H1 (cell line): Measurements from ENCODE around the gene PALM. TPM values are rescaled to one million over a fixed set of nuclear protein-coding genes. Genes with fewer than 3 reads are reported as not detected.

Experiments used
- CREB1 ChIP-seq: IDR thresholded peaks from 2 replicates; pipeline ENCODE4 v1.6.1; 2012; ENCODE audit warnings: inconsistent platforms
- CTCF ChIP-seq, 3 experiments: IDR thresholded peaks; 1 replicate in 2 of 3; 2 replicates in 1 of 3; pipeline versions ENCODE4 v1.5.1 to v1.6.1; 2011; ENCODE audit warnings: low read length in 3 of 3, mild to moderate bottlenecking in 3 of 3, inconsistent platforms in 2 of 3, low read depth in 1 of 3, moderate library complexity in 1 of 3; ENCODE audit not compliant: insufficient read depth in 1 of 3; ENCODE audit errors: control extremely low read depth in 1 of 3
- GTF2F1 ChIP-seq: IDR thresholded peaks from 2 replicates; pipeline ENCODE4 v1.6.1; 2012; ENCODE audit warnings: low read depth, low read length, improper control_type of control experiment, borderline replicate concordance
- POLR2A ChIP-seq, 2 experiments: IDR thresholded peaks; 1 replicate in 1 of 2; 2 replicates in 1 of 2; pipeline ENCODE4 v1.6.1; 2011; ENCODE audit warnings: low read depth in 2 of 2, low read length in 2 of 2, mild to moderate bottlenecking in 2 of 2; ENCODE audit errors: control extremely low read depth in 1 of 2
- RAD21 ChIP-seq, 2 experiments: IDR thresholded peaks in 1 of 2; conservative IDR thresholded peaks in 1 of 2; 2 replicates each; pipeline ENCODE4 v1.6.1; 2011; ENCODE audit warnings: low read depth in 2 of 2, low read length in 2 of 2, improper control_type of control experiment in 1 of 2, inconsistent platforms in 1 of 2, mild to moderate bottlenecking in 1 of 2, moderate library complexity in 1 of 2
- ZNF274 ChIP-seq: IDR thresholded peaks from 2 replicates; pipeline ENCODE4 v1.7.0; 2012; ENCODE audit warnings: low read length, borderline replicate concordance; ENCODE audit errors: extremely low read depth
- polyA plus RNA-seq, 7 experiments: library from polyadenylated mRNA; depleted of rRNA in 3 of 7; stranded (reverse) in 5 of 7; unstranded in 2 of 7; fragments of >200 nt in 5 of 7; fragments of 200-250 nt in 2 of 7; gene quantifications; 1 replicate in 5 of 7; 2 replicates in 1 of 7; 4 replicates in 1 of 7; pipeline versions ENCODE4 v1.2.1 to v1.2.3, GENCODE V29; 2011 to 2013; ENCODE audit warnings: missing spikeins in 2 of 7, mixed read lengths in 2 of 7
- total RNA-seq: library from RNA; stranded (reverse); fragmentation: NEBNext Ultra II Directional; extraction: Animal tissue kit (Norgen Biotek cat#: 25700); gene quantifications from 2 replicates; pipeline ENCODE4 v1.2.1, GENCODE V29; 2021

The PALM gene
- total and polyA plus RNA-seq, 2 of the 8 experiments (the other 6 are each of a cell fraction or from before 2014, with no cell fraction given), result 5.7 to 16.5 TPM

GRCh38 chr19:720345-721160 lies 11.8 kb downstream of the PALM start (continued):
- TF ChIP-seq ZNF274 (no peak), GTF2F1 (no peak), RAD21 (IDR thresholded peaks at IDR 0.05 in 1 of 2, conservative IDR thresholded peaks at IDR 0.05 in 1 of 2; ENCODE audit: low read depth in 2 of 2, low read length in 2 of 2) (no peak), CREB1 (no peak), POLR2A (IDR thresholded peaks at IDR 0.05; ENCODE audit: control extremely low read depth in 1 of 2, low read depth in 2 of 2, low read length in 2 of 2) (no peak), CTCF (IDR thresholded peaks at IDR 0.05; ENCODE audit: control extremely low read depth in 1 of 3, insufficient read depth in 1 of 3, low read depth in 1 of 3, low read length in 3 of 3) (no peak)
